Retina (tissue), 1 donor: Measurements from ENCODE around the gene PVALEF.
"Not testable (repeated sequence)": the region's sequence is repeated elsewhere in the genome, so short reads cannot be mapped to it uniquely, and the experiment has no call there.

Source experiments
- DNase-seq: peaks from one replicate; pipeline ENCODE4 v3.0.0-alpha.2; 2016

The PVALEF gene

GRCh38 chr17:81147701-81148100 is 17.6 kb upstream of the PVALEF start:
- DNase-seq, result no peak

GRCh38 chr17:81148571-81148970 is 16.7 kb upstream of the PVALEF start:
- no peak for DNase-seq

GRCh38 chr17:81148986-81149533 is 16.2 kb upstream of the PVALEF start:
- no peak for DNase-seq

- no peak for DNase-seq
These were observed 14.8 kb upstream of the PVALEF start for GRCh38 chr17:81150377-81151077.

- DNase-seq, result no peak
These were observed 14.0 kb upstream of the PVALEF start for GRCh38 chr17:81151278-81151677.

- DNase-seq, result no peak
These were observed 12.9 kb upstream of the PVALEF start for GRCh38 chr17:81152288-81152828.

- no peak for DNase-seq
These were observed 11.9 kb upstream of the PVALEF start for GRCh38 chr17:81153340-81153803.

GRCh38 chr17:81154016-81154415 is 11.3 kb upstream of the PVALEF start:
- not testable (repeated sequence) for DNase-seq

GRCh38 chr17:81154961-81155360 is 10.3 kb upstream of the PVALEF start:
- no peak for DNase-seq

GRCh38 chr17:81156866-81157805 is 8.2 kb upstream of the PVALEF start:
- DNase-seq, result no peak

GRCh38 chr17:81157848-81158687 is 7.2 kb upstream of the PVALEF start:
- no peak for DNase-seq

- no peak for DNase-seq
These were observed 6.4 kb upstream of the PVALEF start for GRCh38 chr17:81158688-81159590.

- DNase-seq, result no peak
These were observed 5.6 kb upstream of the PVALEF start for GRCh38 chr17:81159611-81160265.

- peak; percentile 50 for DNase-seq
These were observed 5.0 kb upstream of the PVALEF start for GRCh38 chr17:81160306-81160705.

- DNase-seq, result no peak
These were observed 4.4 kb upstream of the PVALEF start for GRCh38 chr17:81160747-81161453.

GRCh38 chr17:81161536-81161935 is 3.8 kb upstream of the PVALEF start:
- DNase-seq, result no peak

- no peak for DNase-seq
These were observed 3.3 kb upstream of the PVALEF start for GRCh38 chr17:81161972-81162371.

- no peak for DNase-seq
These were observed 2.8 kb upstream of the PVALEF start for GRCh38 chr17:81162491-81162890.

- no peak for DNase-seq
These were observed 2.1 kb upstream of the PVALEF start for GRCh38 chr17:81163051-81163695.
